Fibroblast of pulmonary artery (primary cell): ENCODE results near the gene SLC25A38.
A peak's percentile ranks its signal among the peaks of the same experiment; 100 is the strongest.
"Not testable (repeated sequence)": the region's sequence is repeated elsewhere in the genome, so short reads cannot be mapped to it uniquely, and the experiment has no call there.

ENCODE experiments used
- DNase-seq: peaks from one replicate; pipeline ENCODE4 v3.0.0-alpha.2; 2010; ENCODE audit warnings: low read depth
- H3K4me3 ChIP-seq: replicated peaks from 2 replicates; pipeline ENCODE4 v1.5.1; 2011; ENCODE audit warnings: low read depth, mild to moderate bottlenecking, control low read depth, low read length, moderate library complexity
- CTCF ChIP-seq: IDR thresholded peaks from 2 replicates; pipeline ENCODE4 v1.5.1; 2011; ENCODE audit warnings: mild to moderate bottlenecking, control low read depth, low read length, inconsistent platforms; ENCODE audit errors: missing control alignments

Gene SLC25A38

GRCh38 chr3:39358333-39358732 lies 24.8 kb upstream of the SLC25A38 start:
- no peak for TF ChIP-seq CTCF
- H3K4me3 ChIP-seq: no peak overlapping the region
- no peak for DNase-seq

GRCh38 chr3:39361252-39361927 lies 21.8 kb upstream of the SLC25A38 start:
- TF ChIP-seq CTCF: no peak
- H3K4me3 ChIP-seq: no peak overlapping the region
- DNase-seq: no peak

- H3K4me3 ChIP-seq: no peak overlapping the region
- peak; percentile 50 for DNase-seq
- TF ChIP-seq CTCF: no peak
Observed at GRCh38 chr3:39362192-39362591, 21.0 kb upstream of the SLC25A38 start.

- H3K4me3 ChIP-seq: no peak overlapping the region
- no peak for DNase-seq
- TF ChIP-seq CTCF: no peak
Observed at GRCh38 chr3:39362812-39363211, 20.4 kb upstream of the SLC25A38 start.

- not testable (repeated sequence) for DNase-seq, H3K4me3 ChIP-seq
Observed at GRCh38 chr3:39370450-39370849, 12.7 kb upstream of the SLC25A38 start.

- no peak for DNase-seq
- no peak for TF ChIP-seq CTCF
- no peak overlapping the region for H3K4me3 ChIP-seq
Observed at GRCh38 chr3:39372833-39373232, 10.3 kb upstream of the SLC25A38 start.

- TF ChIP-seq CTCF: no peak
- peak; percentile 14 for DNase-seq
- no peak overlapping the region for H3K4me3 ChIP-seq
Observed at GRCh38 chr3:39376959-39377634, 6.1 kb upstream of the SLC25A38 start.
